ENCODE data around the gene PAN3. TPM values are rescaled to one million over a fixed set of nuclear protein-coding genes. Genes with fewer than 3 reads are reported as not detected.

Gene PAN3
- total and polyA plus RNA-seq, 2 of the 8 experiments (the other 6 are each of a cell fraction or from before 2014, with no cell fraction given), result 12.7 to 39.3 TPM

GRCh38 chr13:28140433-28141125, 2.2 kb downstream of the PAN3 start (continued):
- no peak for TF ChIP-seq CHD1 (IDR thresholded peaks at IDR 0.05; ENCODE audit: low read depth, low read length)
